GM19239 (cell line): ENCODE measurements around the gene SMNDC1.
"Not testable (repeated sequence)": the region's sequence is repeated elsewhere in the genome, so short reads cannot be mapped to it uniquely, and the experiment has no call there.

ENCODE experiments used
- DNase-seq: peaks from one replicate; pipeline ENCODE4 v3.0.0; 2011; ENCODE audit warnings: low spot score; ENCODE audit not compliant: insufficient read length
- FAIRE-seq: peaks from 2 replicates; lab custom pipeline; 2011; peaks lifted over from hg19 to GRCh38; lab: Jason Lieb, UNC

Gene SMNDC1

GRCh38 chr10:110260746-110261477, 43.8 kb downstream of the SMNDC1 start:
- FAIRE-seq (no peak), DNase-seq (no peak)

- no peak for FAIRE-seq
These were observed 45.4 kb downstream of the SMNDC1 start for GRCh38 chr10:110259317-110259716.

GRCh38 chr10:110258542-110258941, 46.2 kb downstream of the SMNDC1 start:
- no peak for DNase-seq
- no peak for FAIRE-seq

More at GRCh38 chr10:110259317-110259716, 45.4 kb downstream of the SMNDC1 start:
- no peak for DNase-seq

- DNase-seq (no peak), FAIRE-seq (peak; percentile 86)
These were observed 50.3 kb downstream of the SMNDC1 start for GRCh38 chr10:110254467-110254866.

- FAIRE-seq (no peak), DNase-seq (no peak)
These were observed 52.6 kb downstream of the SMNDC1 start for GRCh38 chr10:110252151-110252550.

- not testable (repeated sequence) for DNase-seq
- peak; percentile 94 for FAIRE-seq
These were observed 53.3 kb downstream of the SMNDC1 start for GRCh38 chr10:110251392-110251791.

- peak; percentile 93 for FAIRE-seq
- not testable (repeated sequence) for DNase-seq
These were observed 55.2 kb downstream of the SMNDC1 start for GRCh38 chr10:110249489-110249888.

- FAIRE-seq, DNase-seq: not testable (repeated sequence)
These were observed 56.9 kb downstream of the SMNDC1 start for GRCh38 chr10:110247833-110248232.

- DNase-seq (no peak), FAIRE-seq (no peak)
These were observed 60.2 kb downstream of the SMNDC1 start for GRCh38 chr10:110244550-110244949.

- DNase-seq (no peak), FAIRE-seq (no peak)
These were observed 62.2 kb downstream of the SMNDC1 start for GRCh38 chr10:110242511-110242910.

- DNase-seq (no peak), FAIRE-seq (no peak)
These were observed 62.9 kb downstream of the SMNDC1 start for GRCh38 chr10:110241841-110242240.

GRCh38 chr10:110241407-110241806, 63.3 kb downstream of the SMNDC1 start:
- FAIRE-seq, result peak; percentile 80
- DNase-seq, result no peak
